Putamen (tissue), 1 donor: ENCODE measurements around the gene BTG3.
A peak's percentile ranks its signal among the peaks of the same experiment; 100 is the strongest.

Experiments
- DNase-seq: peaks from one replicate; pipeline ENCODE4 v3.0.0-alpha.2; 2016; ENCODE audit warnings: low spot score

The BTG3 gene, protein sequence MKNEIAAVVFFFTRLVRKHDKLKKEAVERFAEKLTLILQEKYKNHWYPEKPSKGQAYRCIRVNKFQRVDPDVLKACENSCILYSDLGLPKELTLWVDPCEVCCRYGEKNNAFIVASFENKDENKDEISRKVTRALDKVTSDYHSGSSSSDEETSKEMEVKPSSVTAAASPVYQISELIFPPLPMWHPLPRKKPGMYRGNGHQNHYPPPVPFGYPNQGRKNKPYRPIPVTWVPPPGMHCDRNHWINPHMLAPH

GRCh38 chr21:17612565-17613241 is at the start of gene BTG3:
Gene BTG3, minus strand, starts transcription at chr21:17612901. Its CDS starts 3,757 bp downstream, at chr21:17609144.
- DNase-seq = peak; percentile 86

DNA sequence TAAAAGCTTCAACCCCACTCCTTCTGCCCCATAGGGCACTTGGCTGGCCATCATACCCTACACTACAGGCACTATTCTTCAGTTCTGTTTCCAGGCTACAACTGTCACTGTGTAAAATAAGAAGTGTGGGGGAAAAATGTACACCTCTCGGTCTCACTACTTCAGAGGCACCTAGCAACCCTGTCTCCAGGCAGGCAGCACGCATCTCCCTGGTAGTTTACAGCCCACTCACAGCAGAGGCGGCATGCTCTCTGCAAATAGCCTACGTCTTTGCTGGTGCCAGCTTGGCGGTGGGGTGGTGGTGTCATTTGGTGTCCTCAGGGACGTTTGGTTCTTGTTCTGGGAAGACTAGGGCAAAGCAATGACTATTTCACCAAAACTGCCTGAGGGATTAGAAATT is 48.2 kb upstream of the BTG3 start:
- peak; percentile 55 for DNase-seq

DNA sequence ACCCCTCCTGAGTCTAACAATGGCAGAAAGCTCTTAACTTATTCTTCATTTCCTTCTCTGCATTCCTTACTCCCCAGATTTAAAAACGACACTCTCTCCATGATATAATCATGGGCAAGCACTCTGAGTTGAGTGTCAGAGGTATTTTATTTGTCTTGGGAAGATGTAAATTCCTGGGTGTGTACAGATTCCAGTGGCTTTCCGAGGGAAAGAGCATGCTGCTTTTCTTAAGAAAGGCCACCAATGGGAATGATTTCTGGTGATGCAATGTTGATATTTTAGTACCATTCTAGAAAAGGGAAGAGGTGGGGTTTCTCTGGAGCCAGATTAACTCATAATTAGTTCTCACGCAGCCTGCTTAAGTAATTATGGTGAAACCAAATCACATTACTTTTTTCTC is 47.8 kb upstream of the BTG3 start:
- peak; percentile 31 for DNase-seq

GRCh38 chr21:17658931-17659330 is 46.2 kb upstream of the BTG3 start:
- DNase-seq = peak; percentile 11

DNA sequence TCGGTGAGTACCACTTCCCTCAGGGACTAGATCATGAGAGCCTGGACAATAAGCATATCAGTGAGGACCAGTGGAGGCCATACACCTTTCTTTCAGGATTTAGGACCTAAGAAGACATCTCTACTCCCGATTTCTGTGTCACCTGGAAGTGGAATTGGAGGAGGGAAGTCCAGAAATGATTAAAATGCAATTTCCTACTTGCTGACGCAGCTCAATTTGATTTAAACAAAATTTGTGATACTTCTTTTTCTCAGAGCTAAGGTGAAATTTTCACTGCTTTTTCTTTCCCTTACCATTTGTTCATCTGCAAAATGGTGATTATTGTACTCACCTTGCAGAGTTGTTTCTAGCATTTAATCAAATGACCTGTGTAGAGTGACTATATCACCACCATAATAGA is 38.8 kb upstream of the BTG3 start:
- DNase-seq = no peak

DNA sequence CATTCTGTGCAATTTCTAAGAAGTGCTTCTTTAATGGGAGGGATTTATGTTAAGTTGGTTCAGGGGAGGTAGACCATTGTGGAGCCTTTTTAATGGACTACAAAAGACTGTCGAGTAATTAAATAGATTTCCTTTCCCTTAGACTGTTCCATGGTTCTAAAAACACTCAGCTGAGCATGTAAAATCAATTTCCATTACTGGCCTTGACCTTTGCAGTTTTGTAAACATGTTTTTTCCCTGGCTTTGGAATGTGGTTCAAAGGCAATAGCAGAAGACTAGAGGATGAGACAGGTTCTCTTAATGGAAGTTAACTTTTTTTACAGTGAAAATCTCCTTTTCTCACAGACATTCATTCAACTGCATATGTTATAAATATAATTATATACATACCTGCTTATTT is 37.6 kb upstream of the BTG3 start:
- no peak for DNase-seq

DNA sequence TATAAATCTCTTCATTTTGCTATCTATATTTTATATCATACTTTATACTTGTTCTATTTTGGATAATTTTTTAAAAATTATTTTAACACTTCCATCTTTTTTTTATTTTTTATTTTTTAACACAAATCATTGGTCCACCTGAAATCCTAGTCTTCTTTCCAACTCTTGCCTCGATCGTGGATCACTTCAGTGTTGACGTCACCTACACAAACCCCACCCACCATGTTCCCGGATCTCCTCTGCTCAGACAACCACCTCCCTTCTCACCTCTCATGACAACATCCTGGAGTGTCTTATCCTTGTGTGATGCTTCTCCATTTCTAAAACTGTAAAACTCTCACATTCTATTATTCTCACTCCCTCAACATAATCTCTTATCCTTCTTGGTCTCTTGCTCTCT is 34.1 kb upstream of the BTG3 start:
- DNase-seq = no peak

GRCh38 chr21:17644186-17644585 is 31.5 kb upstream of the BTG3 start:
- DNase-seq = no peak

GRCh38 chr21:17640821-17641220 is 28.1 kb upstream of the BTG3 start:
- no peak for DNase-seq

DNA sequence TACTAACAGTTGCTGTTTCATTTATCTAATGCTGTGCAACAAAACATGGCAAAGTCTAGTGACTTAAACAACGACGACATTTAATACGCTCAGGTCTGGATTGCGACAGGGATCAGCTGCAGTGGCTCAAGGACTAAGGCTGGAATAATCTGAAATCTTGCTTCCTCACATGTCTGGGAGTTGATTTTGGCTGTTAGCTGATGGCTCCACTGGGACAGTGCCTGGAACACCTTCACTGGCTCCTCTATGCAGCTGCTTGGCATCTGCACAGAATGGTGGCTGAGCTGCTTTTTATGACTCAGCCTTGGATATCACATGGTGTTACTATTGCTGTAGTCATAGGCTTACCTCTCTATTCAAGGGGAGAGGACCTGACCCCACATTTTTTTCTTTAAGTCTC is 24.0 kb upstream of the BTG3 start:
- no peak for DNase-seq

- DNase-seq = no peak
Observed at GRCh38 chr21:17631195-17631594, 18.5 kb upstream of the BTG3 start.

DNA sequence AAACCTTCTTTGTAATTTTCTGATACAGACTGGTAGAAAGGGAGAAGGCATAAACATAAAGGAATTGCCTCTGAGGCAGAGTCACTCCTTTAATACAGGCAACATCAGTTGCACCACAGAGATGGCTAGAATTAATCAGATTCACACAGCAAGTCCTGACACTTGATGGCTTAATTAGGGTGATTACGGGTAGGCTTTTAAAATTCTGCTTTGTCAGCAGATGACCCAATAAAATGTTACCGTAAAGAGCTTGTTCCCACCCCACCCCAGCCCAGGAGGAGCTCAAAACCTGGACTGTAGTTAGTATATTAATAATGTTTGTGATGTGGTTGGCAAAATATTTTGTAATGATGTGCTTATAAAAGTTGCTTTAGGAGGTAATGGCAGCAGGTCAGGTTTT is 9.3 kb upstream of the BTG3 start:
- DNase-seq = no peak

DNA sequence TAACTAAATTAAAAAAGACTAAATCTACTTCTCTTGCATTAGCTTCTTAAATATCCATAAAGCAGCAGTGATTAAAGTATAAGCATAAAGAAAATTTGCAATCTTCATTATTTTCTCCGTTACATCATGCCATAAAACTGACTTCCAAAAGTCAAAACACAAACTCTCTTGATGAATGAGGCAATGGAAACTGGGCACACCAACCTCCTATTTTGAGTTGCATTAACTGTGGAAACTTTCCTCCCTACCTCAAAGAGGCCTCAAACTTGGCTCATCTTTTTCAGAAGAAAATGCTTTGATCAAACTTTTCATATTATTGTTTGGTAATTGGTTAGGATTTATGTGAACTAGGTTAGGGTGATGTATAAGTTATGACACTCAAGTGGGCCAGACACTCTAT is 4.1 kb upstream of the BTG3 start:
- DNase-seq = no peak

DNA sequence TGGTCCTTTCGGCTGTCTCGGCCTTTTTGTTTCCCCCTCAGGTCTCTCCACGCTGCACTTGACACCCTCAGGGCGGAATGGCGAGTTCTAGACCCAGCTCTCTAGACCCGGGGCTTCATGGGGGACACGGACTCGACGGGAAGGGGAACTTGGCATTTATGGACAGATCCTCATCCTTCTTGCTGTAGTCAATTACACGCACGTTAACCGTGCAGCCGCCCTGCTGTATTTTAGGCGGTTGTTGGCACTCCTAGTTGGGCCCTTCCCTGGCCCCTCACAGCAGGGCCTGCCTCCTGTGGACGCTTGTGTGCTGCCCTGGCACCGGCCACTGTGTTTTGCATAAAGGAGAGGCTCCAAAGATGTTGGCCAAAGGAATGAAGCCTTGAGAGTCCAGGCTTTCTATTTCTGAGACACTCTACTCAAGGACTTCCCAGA is 558 bp upstream of the BTG3 start:
- DNase-seq = peak; percentile 12

DNA sequence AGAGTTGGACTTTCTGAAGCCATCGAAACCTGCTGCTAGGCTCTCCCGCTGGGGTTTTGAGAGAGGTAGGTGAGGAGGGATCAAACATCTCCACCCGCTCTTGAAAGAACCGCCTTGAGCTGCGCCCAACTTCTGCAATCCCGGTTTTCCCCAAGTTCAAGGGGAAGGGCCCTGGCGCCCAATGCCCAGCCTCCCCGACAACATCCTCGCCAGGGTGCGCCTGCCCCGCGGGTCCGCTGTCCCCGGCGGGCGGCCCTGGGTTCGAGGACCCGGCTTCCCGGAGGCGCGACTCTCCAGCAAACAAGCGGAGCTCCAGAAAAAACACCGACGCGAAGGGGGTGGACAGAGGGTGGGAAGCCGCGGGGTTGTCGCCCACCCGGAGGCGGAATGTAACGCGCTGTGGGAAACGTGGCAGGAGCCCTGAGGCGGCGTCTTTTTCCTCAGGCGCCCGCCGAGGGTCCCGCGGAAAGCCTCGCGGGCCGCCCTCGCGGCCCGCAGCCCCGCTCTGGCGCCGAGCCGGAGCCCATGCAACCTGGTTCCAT is 607 bp downstream of the BTG3 start:
- DNase-seq = peak; percentile 17

DNA sequence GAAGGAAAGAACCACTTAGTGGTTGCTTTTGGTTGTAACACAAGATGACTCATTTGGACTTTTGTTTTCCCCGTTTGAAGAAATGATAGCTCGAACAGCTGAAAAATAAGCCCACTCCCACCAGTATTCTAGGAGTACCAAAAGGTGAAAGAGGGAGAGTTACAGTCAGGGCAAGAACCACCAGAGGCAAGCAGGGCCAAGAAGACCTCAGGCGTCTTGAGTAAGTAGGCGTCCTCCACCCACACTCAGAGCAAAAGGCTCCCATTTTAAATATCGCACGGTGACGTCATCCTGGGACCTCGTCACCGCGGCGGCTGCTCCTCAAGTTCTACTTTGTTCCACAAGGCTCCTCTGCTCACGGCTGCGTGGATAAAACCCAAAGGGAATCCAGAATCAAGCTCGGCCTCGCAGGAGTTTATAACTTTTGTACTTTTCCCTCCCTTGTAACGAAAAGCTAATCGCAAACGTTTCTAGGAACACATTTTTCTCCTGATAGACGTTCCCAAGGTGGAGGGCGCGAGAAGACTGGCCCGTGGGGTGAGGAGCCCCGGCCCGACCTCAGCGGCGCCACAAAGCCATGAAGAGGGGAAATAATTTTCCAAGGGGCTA is 1.2 kb downstream of the BTG3 start:
- peak; percentile 73 for DNase-seq

DNA sequence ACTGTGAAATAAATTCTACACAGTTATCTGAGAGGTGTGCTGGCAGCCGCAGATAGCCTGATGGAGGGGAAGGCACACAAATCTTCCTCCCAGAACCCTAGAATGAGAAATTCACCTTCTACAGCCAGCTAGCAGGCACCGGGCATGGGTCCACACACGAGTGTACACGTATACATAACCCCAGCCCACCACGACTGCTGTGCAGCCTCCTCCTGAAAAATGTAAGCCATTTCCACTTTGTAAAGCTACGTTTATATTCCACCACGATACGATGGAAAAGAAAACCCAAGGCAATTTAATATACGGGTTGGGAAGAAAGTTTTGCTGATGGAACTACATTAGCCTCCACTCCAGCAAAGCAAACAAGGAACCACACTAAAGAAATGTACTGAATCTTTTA is 1.8 kb downstream of the BTG3 start:
- DNase-seq = peak; percentile 10

DNA sequence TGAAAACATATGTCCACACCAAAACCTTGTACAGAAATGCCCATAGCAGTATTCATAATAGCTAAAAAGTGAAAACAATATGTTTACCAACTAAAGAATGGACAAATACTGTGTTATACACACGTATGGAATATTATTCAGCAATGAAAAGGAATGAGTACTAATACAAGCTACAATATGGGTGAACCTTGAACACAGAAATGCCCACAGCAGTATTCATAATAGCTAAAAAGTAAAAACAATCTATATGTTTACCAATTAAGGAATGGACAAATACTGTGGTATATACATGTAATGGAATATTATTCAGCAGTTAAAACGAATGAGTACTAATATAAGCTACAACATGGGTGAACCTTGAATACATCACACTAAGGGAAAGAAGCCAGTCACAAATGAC is 3.0 kb downstream of the BTG3 start:
- no peak for DNase-seq

DNA sequence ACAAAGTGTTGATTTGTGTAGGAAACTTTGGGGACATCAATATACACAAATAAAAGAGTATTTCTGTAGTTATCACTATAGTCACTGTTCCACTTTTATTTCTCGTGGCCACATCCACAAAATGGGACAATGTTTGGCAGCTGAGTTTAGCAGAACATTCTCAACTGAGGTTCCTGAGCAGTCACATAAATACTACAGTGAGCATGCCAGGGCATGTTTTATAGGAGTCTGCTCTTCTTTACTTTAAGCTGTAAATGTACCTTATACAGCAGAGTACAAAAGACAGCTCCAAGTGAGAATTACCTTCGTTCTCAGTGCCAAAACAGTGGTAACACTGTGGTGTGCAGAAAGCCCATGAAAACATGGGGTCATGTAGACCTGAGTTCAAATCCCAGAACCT is 5.0 kb downstream of the BTG3 start:
- no peak for DNase-seq

DNA sequence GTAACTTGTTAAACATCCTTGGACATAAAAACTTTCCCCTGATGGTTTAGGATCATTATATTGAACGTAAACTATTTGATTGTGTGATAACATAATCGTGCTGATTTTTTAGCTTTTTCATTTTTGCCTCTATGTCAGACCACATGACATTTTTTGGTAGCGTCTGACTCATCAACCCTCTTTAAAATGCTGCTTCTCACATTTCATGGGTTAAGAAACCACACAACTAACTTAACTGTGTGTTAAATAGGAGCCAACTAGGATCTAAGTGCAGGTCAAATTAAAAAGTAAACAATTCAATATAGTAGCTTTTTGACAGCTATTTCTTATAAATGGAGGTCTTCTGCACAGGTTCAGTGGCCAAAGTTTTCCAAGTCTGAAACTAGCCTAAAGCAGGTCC is 9.8 kb downstream of the BTG3 start:
- no peak for DNase-seq

- DNase-seq = no peak
Observed at GRCh38 chr21:17598437-17598836, 14.3 kb downstream of the BTG3 start.

- no peak for DNase-seq
Observed at GRCh38 chr21:17597680-17598079, 15.0 kb downstream of the BTG3 start.

- DNase-seq = no peak
Observed at GRCh38 chr21:17590430-17590829, 22.3 kb downstream of the BTG3 start.
